HepG2 (cell line): Measurements from ENCODE around the gene EML2. TPM values are rescaled to one million over a fixed set of nuclear protein-coding genes. Genes with fewer than 3 reads are reported as not detected.

Experiments used
- BCL3 ChIP-seq: sonication (generic); formaldehyde crosslinking; IDR thresholded peaks from 2 replicates; pipeline ENCODE4 v1.5.1; 2020; ENCODE audit warnings: mild to moderate bottlenecking, missing genetic modification reagents, moderate library complexity
- HBP1 ChIP-seq: IDR thresholded peaks from 2 replicates; pipeline ENCODE4 v1.6.1; 2016; ENCODE audit warnings: low read depth, control low read depth
- HIC2 ChIP-seq: sonication (generic); formaldehyde crosslinking; IDR thresholded peaks from 2 replicates; pipeline ENCODE4 v1.9.0; 2022; ENCODE audit warnings: low read depth, missing genetic modification reagents
- NR2F1 ChIP-seq, 2 experiments: fragments of 450-650 bp in 1 of 2; formaldehyde crosslinking in 1 of 2; IDR thresholded peaks; 2 replicates each; pipeline versions ENCODE4 v1.5.0 to v1.6.1; 2016 to 2020; ENCODE audit warnings: mild to moderate bottlenecking in 1 of 2, missing compliant biosample characterization in 1 of 2, missing genetic modification reagents in 1 of 2, moderate library complexity in 1 of 2
- RARA ChIP-seq: IDR thresholded peaks from 2 replicates; pipeline ENCODE4 v1.6.1; 2016; ENCODE audit warnings: missing genetic modification reagents, missing compliant biosample characterization
- RERE ChIP-seq: IDR thresholded peaks from 2 replicates; pipeline ENCODE4 v1.6.1; 2016; ENCODE audit warnings: low read depth, missing genetic modification reagents, missing compliant biosample characterization
- RXRB ChIP-seq: IDR thresholded peaks from 2 replicates; pipeline ENCODE4 v1.6.1; 2016; ENCODE audit warnings: borderline replicate concordance, missing genetic modification reagents, missing compliant biosample characterization
- SALL1 ChIP-seq: sonication (generic); formaldehyde crosslinking; IDR thresholded peaks from 2 replicates; pipeline ENCODE4 v1.8.0; 2022; ENCODE audit warnings: mild to moderate bottlenecking, missing genetic modification reagents
- SAP130 ChIP-seq: IDR thresholded peaks from 2 replicates; pipeline ENCODE4 v1.6.1; 2016; ENCODE audit warnings: low read depth
- SIN3A ChIP-seq: IDR thresholded peaks from 2 replicates; pipeline ENCODE4 v1.6.1; 2011; ENCODE audit warnings: low read depth, mild to moderate bottlenecking, control low read depth, low read length, borderline replicate concordance
- TBP ChIP-seq: sonication (generic); formaldehyde crosslinking; IDR thresholded peaks from 2 replicates; pipeline ENCODE4 v1.5.0; 2020; ENCODE audit warnings: missing genetic modification reagents
- TBX2 ChIP-seq: sonication (generic); formaldehyde crosslinking; IDR thresholded peaks from 2 replicates; pipeline ENCODE4 v1.5.0; 2020; ENCODE audit warnings: missing genetic modification reagents, mild to moderate bottlenecking, borderline replicate concordance
- TEAD3 ChIP-seq: optimal IDR thresholded peaks from 2 replicates; pipeline ENCODE3; 2016; ENCODE audit warnings: borderline replicate concordance
- ZFP91 ChIP-seq: sonication (generic); formaldehyde crosslinking; IDR thresholded peaks from 2 replicates; pipeline ENCODE4 v1.9.0; 2022; ENCODE audit warnings: missing genetic modification reagents, mild to moderate bottlenecking, borderline replicate concordance
- ZNF180 ChIP-seq: sonication (generic); formaldehyde crosslinking; IDR thresholded peaks from 2 replicates; pipeline ENCODE4 v1.4.0; 2020; ENCODE audit warnings: low read depth, missing genetic modification reagents, borderline replicate concordance
- ZNF614 ChIP-seq: IDR thresholded peaks from 2 replicates; pipeline ENCODE4 v1.6.1; 2018; ENCODE audit warnings: missing biosample characterization, missing genetic modification reagents, inconsistent platforms, borderline replicate concordance
- ZNF639 ChIP-seq: conservative IDR thresholded peaks from 2 replicates; pipeline ENCODE4 v1.6.1; 2018; ENCODE audit warnings: missing genetic modification reagents
- polyA plus RNA-seq, 8 experiments: library from polyadenylated mRNA; depleted of rRNA in 3 of 8; stranded (reverse) in 7 of 8; unstranded in 1 of 8; fragments of >200 nt; fragmentation: Illumina TruSeq in 4 of 8; extraction: Trizol in 4 of 8; gene quantifications; 2 replicates each; pipeline versions ENCODE4 v1.2.1 to v1.2.3, GENCODE V29; 2011 to 2016; ENCODE audit warnings: low read depth in 4 of 8, missing spikeins in 1 of 8, mixed read lengths in 1 of 8; ENCODE audit not compliant: insufficient read depth in 1 of 8
- total RNA-seq, 5 experiments: library from RNA; depleted of rRNA; stranded (reverse); fragments of >200 nt; fragmentation: Illumina TruSeq; extraction: Trizol; gene quantifications; 2 replicates each; pipeline ENCODE4 v1.2.3, GENCODE V29; 2016; ENCODE audit warnings: low read depth in 1 of 5

Gene EML2
- total and polyA plus RNA-seq, 2 of the 13 experiments (the other 11 are each of a cell fraction or from before 2014, with no cell fraction given) = 7.3 to 12.9 TPM

- TF ChIP-seq RERE (CRISPR knock-in tag) (no peak), ZNF180 (CRISPR knock-in tag) (no peak), HIC2 (CRISPR knock-in tag) (no peak), ZNF614 (CRISPR knock-in tag) (no peak; the same call in 1 of the 2 replicates), RARA (CRISPR knock-in tag) (peak; percentile 71), TBP (no peak), NR2F1 (CRISPR knock-in tag; IDR thresholded peaks at IDR 0.05) (no peak), HBP1 (CRISPR knock-in tag) (no peak), SAP130 (peak; percentile 36; the same call in 1 of the 2 replicates), RXRB (0 out of 2 replicates have a peak, but pooled peaks have one; percentile 43), SIN3A (no peak), ZNF639 (no peak), BCL3 (CRISPR knock-in tag) (no peak), TBX2 (0 out of 2 replicates have a peak, but pooled peaks have one; percentile 18), SALL1 (no peak), ZFP91 (no peak), TEAD3 (CRISPR knock-in tag) (peak; percentile 39)
These were observed 51.3 kb downstream of the EML2 start (continued) for GRCh38 chr19:45587873-45588272.
